Urothelium cell line (cell line): ENCODE results near the gene GALNTL6.
A peak's percentile ranks its signal among the peaks of the same experiment; 100 is the strongest.

Experiments used
- DNase-seq: peaks from one replicate; pipeline ENCODE4 v3.0.0; 2011; ENCODE audit warnings: low spot score, mixed read lengths
- FAIRE-seq: peaks from 2 replicates; lab custom pipeline; 2011; peaks lifted over from hg19 to GRCh38; lab: Jason Lieb, UNC

Gene GALNTL6

DNA sequence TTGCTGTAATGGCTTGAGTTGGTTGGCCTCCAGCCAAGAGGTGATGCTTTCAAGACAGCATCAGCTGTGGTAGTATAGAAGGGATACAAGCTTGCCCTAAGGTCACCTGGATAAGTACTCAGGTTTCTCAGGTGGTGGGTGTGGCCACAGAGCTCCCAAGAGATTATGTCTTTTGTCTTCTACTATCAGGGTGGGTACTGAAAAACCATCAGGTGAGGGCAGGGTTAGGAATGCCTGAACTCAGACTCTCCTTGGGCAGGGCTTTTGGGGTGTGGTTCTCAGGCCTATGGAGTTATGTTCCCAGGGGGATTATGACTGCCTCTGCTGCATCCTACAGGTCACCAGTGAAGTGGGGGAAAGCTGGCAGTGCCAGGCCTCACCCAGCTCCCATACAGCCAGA lies 700.8 kb downstream of the GALNTL6 start:
- DNase-seq: no peak
- no peak for FAIRE-seq

DNA sequence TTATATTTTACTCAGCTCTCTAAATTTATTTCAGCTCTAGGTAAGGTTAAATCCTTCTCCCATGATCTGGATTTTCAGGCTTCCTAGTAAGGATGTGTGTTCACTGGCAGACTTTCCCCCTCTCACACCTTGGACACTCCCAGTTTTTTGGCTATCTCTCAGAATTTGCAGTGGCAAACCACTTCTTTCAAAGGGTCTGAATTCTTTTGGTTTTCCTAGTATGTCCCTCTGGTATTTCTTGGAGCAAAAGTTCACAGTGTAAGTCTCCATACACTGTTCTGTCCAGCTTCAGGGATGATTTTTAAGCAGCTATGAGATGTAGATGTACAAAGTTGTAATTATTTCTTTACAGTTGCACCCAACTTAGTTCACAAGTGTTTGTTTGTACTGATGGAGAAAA lies 701.6 kb downstream of the GALNTL6 start:
- DNase-seq (no peak), FAIRE-seq (no peak)

DNA sequence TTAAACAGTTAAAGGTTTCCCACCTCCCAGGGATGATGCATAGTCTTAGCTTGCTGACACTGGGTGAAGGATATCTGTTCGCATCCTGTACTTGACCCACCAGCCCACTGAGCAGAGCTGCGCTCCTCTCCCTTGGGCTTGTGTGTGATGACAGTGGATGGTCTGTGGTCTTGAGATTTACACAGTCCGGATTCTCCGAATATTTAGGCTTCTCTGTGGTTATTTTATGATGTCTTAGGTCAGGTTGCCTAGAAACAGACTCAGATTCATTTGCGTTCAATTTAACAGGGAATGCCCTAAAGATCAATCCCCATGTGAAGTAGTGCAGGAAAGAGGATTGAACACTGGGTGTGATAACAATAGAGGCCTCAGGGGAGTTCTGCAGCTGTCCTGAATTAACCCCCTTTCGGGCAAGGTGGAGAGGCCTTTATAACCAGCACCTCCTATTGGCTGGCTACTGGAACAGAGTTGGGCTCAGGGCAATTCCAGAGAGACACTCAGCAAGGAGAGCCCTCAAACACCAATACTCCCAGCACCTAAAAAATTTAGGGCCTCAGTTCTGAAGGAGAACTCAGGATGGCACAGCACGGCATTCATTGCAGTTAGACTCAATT lies 702.2 kb downstream of the GALNTL6 start:
- DNase-seq: peak; percentile 55
- FAIRE-seq: no peak

DNA sequence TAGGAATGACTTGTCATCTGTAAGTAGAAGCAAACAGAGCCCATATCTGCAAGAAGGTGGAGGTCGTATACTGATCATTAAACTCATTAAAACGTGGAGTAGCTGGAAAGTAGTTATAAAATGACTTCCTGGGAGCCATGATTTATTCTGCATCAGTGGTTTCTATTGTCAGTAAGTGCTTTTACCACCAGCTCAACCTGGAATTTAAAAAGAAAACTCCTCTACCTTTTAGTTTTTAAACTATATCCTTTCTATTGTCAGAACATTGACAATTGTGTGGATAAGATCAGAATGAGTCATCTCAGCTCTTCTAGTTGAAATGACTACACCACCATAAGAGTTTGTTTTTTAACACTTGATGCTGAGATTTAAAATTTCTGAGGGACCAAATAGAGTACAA lies 704.2 kb downstream of the GALNTL6 start:
- FAIRE-seq (no peak), DNase-seq (no peak)

DNA sequence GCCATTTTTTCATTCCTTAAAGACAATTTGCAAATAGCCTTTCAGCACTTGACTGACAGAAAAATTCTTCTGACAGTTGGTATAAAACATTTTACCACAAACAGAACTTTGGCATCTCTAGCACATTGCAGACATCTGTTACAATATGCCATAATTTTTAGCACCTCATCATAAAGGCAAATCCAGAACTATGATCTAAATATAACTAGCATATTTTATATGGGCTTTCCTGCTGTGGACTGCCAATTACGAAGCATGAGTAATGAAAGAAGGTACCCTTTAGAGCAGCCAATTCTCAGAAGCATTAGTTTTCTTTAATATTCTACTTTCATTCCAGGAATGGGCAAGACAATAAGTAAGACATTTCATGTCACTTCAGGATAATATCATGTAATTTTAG lies 708.0 kb downstream of the GALNTL6 start:
- no peak for DNase-seq
- no peak for FAIRE-seq

DNA sequence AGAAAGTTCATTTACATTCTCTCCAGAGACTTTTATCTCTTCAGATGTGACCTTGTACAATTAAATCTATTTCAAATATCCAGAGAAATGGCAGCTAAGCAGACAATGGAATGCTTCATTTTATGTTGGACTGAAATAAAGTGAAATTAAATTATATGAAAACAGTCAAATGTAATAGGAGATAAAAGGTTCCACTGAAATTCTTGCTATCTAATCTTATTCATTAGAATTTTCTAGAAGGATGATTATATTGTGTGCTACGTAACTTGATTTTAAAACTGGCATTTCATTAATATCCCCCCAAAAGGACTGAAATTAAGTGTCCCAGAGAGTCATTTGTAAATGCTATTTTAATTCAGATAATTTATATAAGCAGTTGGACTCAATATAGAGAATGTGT lies 708.5 kb downstream of the GALNTL6 start:
- FAIRE-seq: no peak

DNA sequence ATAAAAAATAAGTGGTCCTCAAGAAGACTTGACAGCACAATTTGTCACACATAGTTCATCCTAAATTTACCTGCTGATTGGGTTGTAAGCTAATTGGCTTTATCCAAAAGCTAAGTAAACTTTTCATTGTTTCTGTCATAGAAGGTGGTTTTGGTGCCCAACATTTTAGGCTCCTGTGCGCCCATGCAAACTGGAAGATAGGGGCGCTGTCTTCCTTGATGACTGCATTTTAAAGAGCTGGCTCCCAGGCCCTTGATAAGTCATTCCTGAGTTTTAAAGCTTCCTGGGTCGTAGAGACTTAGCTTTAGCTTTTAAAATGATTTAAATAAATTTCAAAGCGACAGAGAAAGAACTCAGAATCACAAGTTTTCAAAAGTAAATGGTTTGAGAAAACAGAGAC lies 730.0 kb downstream of the GALNTL6 start:
- DNase-seq: no peak
- FAIRE-seq: no peak

More for the DNA sequence above, 708.5 kb downstream of the GALNTL6 start:
- DNase-seq: no peak

DNA sequence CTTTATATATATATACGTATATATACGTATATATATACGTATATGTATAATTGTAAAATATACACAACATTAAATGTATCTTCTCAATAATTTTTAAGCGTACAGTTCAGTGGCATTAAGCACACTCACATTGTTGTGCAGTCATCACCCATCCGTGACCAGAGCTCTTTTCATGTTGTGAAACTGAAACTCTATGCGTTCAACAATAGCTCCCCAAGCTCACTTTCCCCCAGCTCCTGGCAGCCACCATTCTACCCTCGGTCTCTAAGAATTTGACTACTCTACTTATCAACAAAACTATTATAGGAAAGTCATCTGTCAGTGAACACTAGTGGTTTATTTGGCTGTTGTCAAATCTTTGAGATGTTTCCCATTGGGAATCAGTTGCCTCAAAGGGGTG lies 733.6 kb downstream of the GALNTL6 start:
- DNase-seq (no peak), FAIRE-seq (no peak)

DNA sequence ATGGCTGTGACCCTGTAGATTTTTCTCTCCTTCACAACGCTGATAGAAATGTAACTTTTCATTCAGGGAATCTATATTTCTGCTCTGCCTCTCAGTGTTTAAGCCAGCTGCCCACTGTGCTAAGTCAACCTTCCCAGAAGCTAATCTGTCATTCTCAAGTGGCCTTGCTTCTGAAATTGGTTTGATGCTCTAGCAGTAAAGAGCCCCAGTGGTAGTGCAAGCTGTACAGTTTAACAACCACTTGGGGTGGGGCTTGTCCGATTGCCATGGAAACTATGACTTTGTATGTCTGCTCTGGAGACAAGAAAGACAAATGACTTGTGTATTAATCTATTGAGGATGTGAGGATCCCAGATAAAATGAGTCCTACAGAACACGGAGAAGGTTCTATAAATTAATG lies 734.5 kb downstream of the GALNTL6 start:
- DNase-seq (no peak), FAIRE-seq (no peak)

DNA sequence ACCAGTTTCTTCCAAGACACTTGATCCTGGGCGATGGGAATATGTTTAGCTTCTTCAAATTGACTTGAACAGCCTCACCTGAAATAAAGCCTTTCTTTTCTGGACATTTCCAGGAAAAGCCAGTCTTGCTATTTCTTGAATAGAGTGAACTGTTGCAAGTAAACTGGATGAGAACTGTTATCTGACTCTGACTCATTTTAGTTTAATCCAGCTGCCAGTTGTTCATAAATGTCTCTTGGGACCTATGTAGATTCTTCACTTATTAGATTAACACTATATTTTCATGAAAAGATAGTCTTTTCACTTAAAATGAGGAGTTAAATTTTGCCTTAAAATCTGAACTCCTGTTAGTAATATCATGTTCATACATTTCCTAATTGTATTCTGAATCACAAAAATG lies 740.0 kb downstream of the GALNTL6 start:
- DNase-seq (no peak), FAIRE-seq (no peak)

DNA sequence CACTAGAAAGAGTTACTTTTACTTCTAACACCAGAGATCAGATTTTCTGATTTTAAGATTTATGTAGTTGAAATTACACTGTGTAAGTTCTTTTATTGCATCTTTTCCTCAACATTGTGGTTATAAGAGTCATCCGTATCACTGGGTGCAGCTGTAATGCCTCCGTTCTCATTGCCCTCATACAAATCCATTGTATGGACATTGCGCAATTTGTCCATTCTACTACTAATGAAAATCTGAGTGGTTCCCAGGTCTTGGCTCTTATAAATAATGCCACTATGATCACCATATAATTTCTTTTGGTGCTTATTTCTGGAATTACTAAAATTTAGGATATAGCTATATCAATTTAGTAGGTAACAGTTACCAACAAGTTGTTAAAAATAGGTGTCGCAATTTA lies 741.4 kb downstream of the GALNTL6 start:
- FAIRE-seq (no peak), DNase-seq (no peak)

DNA sequence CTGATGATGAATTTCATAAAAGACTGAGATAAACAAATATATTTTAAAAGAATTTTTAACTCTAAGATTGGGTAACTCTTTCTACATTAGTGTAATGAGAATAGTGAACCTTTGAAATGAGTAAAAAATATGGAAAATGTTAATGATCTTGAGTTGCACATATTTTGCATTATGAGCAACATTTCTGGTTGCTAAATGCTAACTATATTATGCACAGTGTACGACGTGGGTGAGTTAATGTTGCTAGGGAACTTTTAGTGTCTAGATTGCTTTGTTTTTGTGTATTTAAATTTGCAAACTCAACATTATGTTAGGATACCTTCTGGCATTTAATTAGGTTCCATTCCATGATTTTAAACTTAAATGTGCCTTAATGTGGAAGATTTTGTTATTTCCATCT lies 742.5 kb downstream of the GALNTL6 start:
- no peak for FAIRE-seq

DNA sequence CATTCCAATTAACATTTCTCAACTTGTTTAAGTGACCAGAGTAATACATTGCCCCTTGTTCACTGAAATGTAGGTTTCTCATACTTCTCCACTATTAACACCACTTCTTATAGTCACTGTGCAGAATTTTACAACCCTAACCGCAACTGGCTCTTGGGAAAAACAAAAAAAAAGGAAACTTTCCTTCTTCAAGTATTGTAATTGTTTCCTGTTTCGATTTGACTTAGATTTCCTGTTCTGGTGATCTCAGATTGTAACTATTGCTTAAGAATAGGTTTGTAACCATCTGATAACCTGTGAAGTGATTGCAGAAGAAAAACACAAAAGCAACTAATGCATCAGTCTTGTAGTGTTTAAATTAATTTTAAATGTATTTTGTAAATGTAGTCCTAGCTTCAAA lies 760.7 kb downstream of the GALNTL6 start:
- DNase-seq: no peak

More for the DNA sequence above, 742.5 kb downstream of the GALNTL6 start:
- no peak for DNase-seq

DNA sequence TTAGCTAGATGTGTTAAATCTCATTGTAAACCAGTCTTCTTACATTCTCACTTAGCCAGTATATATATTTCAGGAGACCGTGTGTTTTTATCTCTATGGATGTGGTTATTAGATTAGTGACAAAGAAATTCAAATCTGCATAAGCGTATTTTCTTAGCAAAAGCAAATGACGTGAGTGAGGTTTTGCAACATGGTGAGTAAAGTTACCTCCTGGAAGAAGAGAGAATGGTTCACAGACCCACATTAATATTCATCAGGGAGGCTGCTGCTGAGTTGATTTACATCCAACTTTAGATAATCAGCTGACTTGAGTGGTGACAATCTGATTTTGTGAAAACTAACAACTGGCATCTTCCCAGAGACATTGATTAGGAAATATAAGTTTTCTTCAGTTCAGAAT lies 765.5 kb downstream of the GALNTL6 start:
- FAIRE-seq: no peak
- no peak for DNase-seq

More for the DNA sequence above, 760.7 kb downstream of the GALNTL6 start:
- no peak for FAIRE-seq

DNA sequence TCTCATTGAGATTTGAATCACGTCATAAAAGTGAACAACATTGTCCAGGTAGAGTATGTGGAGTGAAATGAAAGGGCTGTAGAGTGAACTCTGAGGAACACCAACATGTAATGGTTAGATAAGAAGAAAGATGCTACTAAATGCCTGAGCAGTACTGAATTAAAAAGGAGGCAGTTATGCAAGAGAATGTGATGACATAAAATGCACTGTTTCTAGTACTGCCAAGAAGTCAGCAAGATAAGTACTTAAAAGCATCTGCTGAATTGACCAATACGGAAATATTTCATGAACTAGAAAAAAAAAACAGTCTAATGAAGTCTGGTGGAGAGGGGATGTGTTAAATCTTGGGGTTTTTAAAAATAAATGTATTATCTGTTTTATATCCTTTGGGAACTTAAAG lies 771.6 kb downstream of the GALNTL6 start:
- FAIRE-seq: no peak

DNA sequence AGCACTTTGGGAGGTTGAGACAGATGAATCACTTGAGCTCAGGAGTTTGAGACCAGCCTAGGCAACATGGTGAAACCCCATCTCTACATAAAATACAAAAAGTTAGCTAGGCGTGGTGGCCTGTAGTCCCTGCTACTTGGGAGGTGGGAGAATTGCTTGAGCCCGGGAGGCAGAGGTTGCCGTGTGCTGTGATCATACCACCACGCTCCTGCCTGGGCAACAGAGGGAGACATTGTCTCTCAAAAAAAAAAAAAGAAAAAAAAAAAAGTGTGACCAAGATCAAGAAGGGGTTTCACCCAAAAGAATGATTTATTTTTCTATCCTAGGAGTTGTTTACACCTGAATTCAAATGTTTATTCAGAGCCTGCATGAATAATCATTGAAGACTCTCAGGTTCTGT lies 783.0 kb downstream of the GALNTL6 start:
- DNase-seq (no peak), FAIRE-seq (no peak)

More for the DNA sequence above, 771.6 kb downstream of the GALNTL6 start:
- no peak for DNase-seq

DNA sequence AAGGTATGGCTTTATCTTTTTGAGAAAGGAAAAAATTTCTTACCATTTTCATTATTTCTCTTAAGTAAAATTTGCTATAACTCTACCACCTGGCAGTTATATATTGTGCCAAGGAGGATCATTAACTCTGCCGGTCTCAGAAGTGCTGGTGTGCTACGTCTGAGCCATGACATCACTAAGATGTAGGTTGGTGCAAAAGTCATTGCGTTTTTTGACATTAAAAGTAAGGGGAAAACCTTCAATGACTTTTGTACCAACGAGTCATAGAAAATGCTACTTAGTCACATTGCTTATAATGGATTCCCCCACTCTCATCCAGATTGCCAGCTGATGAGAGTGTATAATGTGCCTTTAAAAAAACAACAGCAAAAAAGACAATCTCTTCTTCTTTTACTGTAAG lies 786.4 kb downstream of the GALNTL6 start:
- no peak for DNase-seq
- no peak for FAIRE-seq

DNA sequence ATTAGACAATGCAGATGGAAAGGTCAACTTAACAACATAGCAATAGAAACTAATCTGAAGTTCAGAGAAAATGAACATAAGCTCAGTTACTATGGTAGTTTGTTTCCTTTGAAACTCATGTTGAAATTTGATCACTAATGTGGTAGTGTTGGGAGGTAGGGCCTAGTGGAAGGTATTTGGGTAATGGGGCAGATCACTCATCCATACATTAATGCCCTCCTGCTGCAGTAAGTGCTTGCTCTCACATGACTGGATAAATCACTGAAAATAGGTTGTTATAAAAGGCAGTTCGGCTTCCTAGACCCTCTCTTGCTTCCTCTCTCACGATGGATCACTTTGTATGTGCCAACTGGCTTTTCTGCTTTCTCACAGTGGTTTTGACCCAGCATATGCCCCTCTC lies 788.0 kb downstream of the GALNTL6 start:
- FAIRE-seq (no peak), DNase-seq (no peak)

DNA sequence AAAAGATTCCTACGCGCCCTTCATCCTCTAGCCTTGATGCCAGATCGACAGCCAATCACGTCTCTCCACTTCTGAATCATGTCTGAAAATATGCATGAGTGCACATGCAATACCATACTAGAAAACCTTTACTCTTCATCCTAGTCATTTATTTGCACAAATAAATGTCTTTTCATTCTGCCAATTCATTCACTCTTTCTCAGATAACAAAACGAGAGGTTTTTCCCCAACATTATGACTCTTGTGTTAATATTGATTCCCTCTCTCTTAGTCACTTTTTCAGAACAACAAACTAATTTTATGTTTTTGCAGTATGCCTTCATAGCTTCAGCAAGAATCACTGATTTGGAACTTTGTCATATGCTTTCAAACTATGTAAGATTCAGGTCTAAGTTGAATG lies 806.0 kb downstream of the GALNTL6 start:
- no peak for FAIRE-seq

DNA sequence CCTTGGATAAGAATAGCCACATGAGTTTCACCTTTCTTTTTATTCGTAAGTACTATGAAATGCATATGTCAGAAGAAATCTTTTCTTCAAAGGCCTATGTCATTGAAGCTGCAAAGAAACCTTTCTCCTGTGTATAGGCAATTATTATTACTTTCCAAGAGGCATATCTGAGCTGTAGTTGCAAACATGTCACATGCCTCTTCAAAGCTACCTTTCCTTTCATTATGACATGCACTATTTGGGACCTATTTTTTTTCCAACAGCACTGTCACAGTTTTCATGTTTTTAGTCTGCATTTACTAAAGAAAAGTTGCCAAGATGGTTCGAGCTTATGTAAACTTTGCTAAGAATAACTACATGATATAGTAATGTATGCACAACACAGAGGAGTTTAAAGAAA lies 806.6 kb downstream of the GALNTL6 start:
- DNase-seq: no peak
- no peak for FAIRE-seq

More for the DNA sequence above, 806.0 kb downstream of the GALNTL6 start:
- DNase-seq: no peak

DNA sequence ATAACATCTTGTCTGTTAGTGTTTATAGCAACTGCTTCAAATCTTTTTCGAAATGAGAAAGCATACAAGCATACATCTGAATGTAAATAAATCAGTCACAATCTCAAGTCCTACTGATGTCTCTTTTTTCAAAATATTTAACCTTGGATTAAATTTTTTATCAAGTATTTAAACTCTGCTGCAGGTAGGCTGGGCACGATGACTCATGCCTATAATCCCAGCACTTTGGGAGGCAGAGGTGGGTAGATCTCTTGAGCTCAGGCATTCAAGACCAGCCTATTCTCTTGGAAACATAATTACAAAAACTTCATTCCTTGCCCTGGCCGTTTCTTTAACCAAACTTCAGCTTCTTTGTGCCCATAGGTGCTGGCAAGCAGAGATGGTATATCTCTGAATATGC lies 815.1 kb downstream of the GALNTL6 start:
- FAIRE-seq: no peak
- no peak for DNase-seq

DNA sequence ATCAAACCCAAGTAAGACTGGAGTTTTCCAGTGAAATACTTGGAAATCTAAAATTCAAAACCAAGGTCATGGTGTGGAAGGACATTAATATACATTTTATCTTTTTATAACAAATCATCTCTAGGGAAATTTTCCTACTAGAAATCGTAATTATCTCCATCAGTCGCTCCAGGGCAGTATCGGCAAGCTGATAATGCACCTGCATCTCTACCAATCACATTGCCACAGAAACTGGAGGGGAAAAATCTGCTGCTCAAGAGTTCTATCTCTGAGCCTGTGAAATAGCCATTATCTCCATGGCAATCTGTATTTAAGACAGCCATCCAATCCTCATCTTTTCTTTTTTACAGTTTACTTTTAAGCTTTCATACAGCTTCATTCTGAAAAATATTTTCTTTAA lies 817.1 kb downstream of the GALNTL6 start:
- DNase-seq (no peak), FAIRE-seq (no peak)

DNA sequence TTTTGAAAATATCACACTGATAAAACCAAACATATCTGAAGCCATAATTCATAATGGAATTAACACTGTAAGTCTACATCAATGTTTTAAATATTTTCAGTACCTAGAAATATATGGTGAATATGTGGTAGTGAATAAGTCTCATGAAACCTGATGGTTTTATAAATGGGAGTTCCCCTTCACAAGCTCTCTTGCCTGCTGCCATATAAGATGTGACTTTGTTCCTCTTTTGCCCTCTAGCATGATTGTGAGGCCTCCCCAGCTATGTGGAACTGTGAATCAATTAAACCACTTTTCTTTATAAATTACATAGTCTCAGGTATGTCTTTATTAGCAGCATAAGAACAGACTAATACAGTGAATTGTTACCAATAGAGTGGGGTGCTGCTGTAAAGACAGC lies 818.6 kb downstream of the GALNTL6 start:
- no peak for FAIRE-seq

More for the DNA sequence above, 818.6 kb downstream of the GALNTL6 start:
- no peak for DNase-seq
